CD14-positive monocyte (primary cell): ENCODE results near the gene ERMAP. TPM values are rescaled to one million over a fixed set of nuclear protein-coding genes. Genes with fewer than 3 reads are reported as not detected.
"Not testable (repeated sequence)": the region's sequence is repeated elsewhere in the genome, so short reads cannot be mapped to it uniquely, and the experiment has no call there.

ENCODE experiments used
- DNase-seq, 3 donors: peaks; one replicate each; pipeline ENCODE4 v3.0.0-alpha.2; 2011 to 2022
- H2AFZ ChIP-seq: 2 replicates; pipeline ENCODE4 v1.6.0; 2012; ENCODE audit warnings: mild to moderate bottlenecking, low read depth, low read length, inconsistent platforms; ENCODE audit not compliant: insufficient read depth, poor library complexity, severe bottlenecking
- H3K27ac ChIP-seq, 2 donors: 1 replicate in 1 of 2; 2 replicates in 1 of 2; pipeline ENCODE4 v1.5.1; 2012 to 2013; ENCODE audit warnings: low read length in 2 of 2, control low read depth in 1 of 2, inconsistent platforms in 1 of 2, low read depth in 1 of 2, mild to moderate bottlenecking in 1 of 2
- H3K27me3 ChIP-seq, 2 donors: one replicate each; pipeline versions ENCODE4 v1.6.0 to v1.6.1; 2011 to 2013; ENCODE audit warnings: low read length in 2 of 2; ENCODE audit not compliant: control insufficient read depth in 2 of 2, insufficient read depth in 2 of 2
- H3K36me3 ChIP-seq, 2 donors: replicated peaks in 1 of 2; 1 replicate in 1 of 2; 2 replicates in 1 of 2; pipeline versions ENCODE4 v1.5.1 to v1.6.1; 2012 to 2013; ENCODE audit warnings: low read length in 2 of 2, control low read depth in 1 of 2, inconsistent platforms in 1 of 2, mild to moderate bottlenecking in 1 of 2; ENCODE audit not compliant: insufficient read depth in 2 of 2, control insufficient read depth in 1 of 2
- H3K4me1 ChIP-seq, 2 donors: 1 replicate in 1 of 2; 2 replicates in 1 of 2; pipeline versions ENCODE4 v1.5.1 to v1.6.1; 2012 to 2013; ENCODE audit warnings: low read length in 2 of 2, control low read depth in 1 of 2, inconsistent platforms in 1 of 2, mild to moderate bottlenecking in 1 of 2, moderate library complexity in 1 of 2; ENCODE audit not compliant: insufficient read depth in 2 of 2, control insufficient read depth in 1 of 2
- H3K4me2 ChIP-seq: replicated peaks from 2 replicates; pipeline ENCODE3; 2012; ENCODE audit warnings: low read length, moderate library complexity, mild to moderate bottlenecking; ENCODE audit not compliant: poor library complexity, severe bottlenecking; ENCODE audit errors: extremely low read depth
- H3K4me3 ChIP-seq, 3 experiments: fragments of 200-600 bp in 1 of 3; sonication (generic) in 1 of 3; replicated peaks in 1 of 3; 1 replicate in 2 of 3; 2 replicates in 1 of 3; pipeline ENCODE4 v1.5.1; 2011 to 2013; ENCODE audit warnings: low read length in 3 of 3, mild to moderate bottlenecking in 3 of 3, control low read depth in 2 of 3, low read depth in 2 of 3, inconsistent platforms in 1 of 3, moderate library complexity in 1 of 3
- H3K79me2 ChIP-seq: 2 replicates; pipeline ENCODE4 v1.6.0; 2012; ENCODE audit warnings: mild to moderate bottlenecking, control low read depth, inconsistent platforms, low read length, moderate library complexity; ENCODE audit not compliant: insufficient read depth
- H3K9ac ChIP-seq: 2 replicates; pipeline ENCODE4 v1.6.0; 2017; ENCODE audit warnings: low read length, mild to moderate bottlenecking; ENCODE audit not compliant: insufficient read depth, poor library complexity, severe bottlenecking
- H3K9me3 ChIP-seq, 2 donors: replicated peaks in 1 of 2; 1 replicate in 1 of 2; 2 replicates in 1 of 2; pipeline versions ENCODE4 v1.5.1 to v1.6.1; 2012 to 2013; ENCODE audit warnings: low read length in 2 of 2, control low read depth in 1 of 2; ENCODE audit not compliant: control insufficient read depth in 1 of 2, insufficient read depth in 1 of 2
- H4K20me1 ChIP-seq: 2 replicates; pipeline ENCODE4 v1.6.0; 2012; ENCODE audit warnings: mild to moderate bottlenecking, low read length, control low read depth, moderate library complexity; ENCODE audit not compliant: insufficient read depth
- H3K27ac Mint-ChIP-seq, 7 donors: one replicate each; pipeline ENCODE4 v1.8.0; 2020; ENCODE audit warnings: mild to moderate bottlenecking in 7 of 7, mixed read lengths in 7 of 7, moderate library complexity in 6 of 7, inconsistent platforms in 2 of 7
- H3K27me3 Mint-ChIP-seq, 3 donors: one replicate each; pipeline ENCODE4 v1.8.0; 2021 to 2022; ENCODE audit warnings: low read depth in 3 of 3, mild to moderate bottlenecking in 3 of 3, mixed read lengths in 3 of 3, moderate library complexity in 3 of 3, inconsistent platforms in 1 of 3
- H3K36me3 Mint-ChIP-seq, 2 donors: one replicate each; pipeline ENCODE4 v1.8.0; 2020; ENCODE audit warnings: mixed read lengths in 2 of 2, inconsistent platforms in 1 of 2, mild to moderate bottlenecking in 1 of 2
- H3K4me1 Mint-ChIP-seq: one replicate; pipeline ENCODE4 v1.8.0; 2020; ENCODE audit warnings: mild to moderate bottlenecking, mixed read lengths
- H3K4me3 Mint-ChIP-seq, 2 donors: one replicate each; pipeline ENCODE4 v1.8.0; 2020; ENCODE audit warnings: mild to moderate bottlenecking in 2 of 2, mixed read lengths in 2 of 2, moderate library complexity in 1 of 2
- H3K9me3 Mint-ChIP-seq, 7 donors: one replicate each; pipeline ENCODE4 v1.8.0; 2020 to 2022; ENCODE audit warnings: mixed read lengths in 7 of 7, mild to moderate bottlenecking in 6 of 7, moderate library complexity in 6 of 7, inconsistent platforms in 2 of 7
- WGBS: methylation state at CpG from one replicate; pipeline ENCODE4 v1.1.5; 2013; ENCODE audit warnings: missing lambda C conversion rate; ENCODE audit not compliant: insufficient coverage; 5-methylcytosine and 5-hydroxymethylcytosine counted together
- intact Hi-C, 2 donors: fragments of 100-400 bp; cut with micrococcal nuclease; formaldehyde crosslinking; loops; one replicate each; pipeline versions ENCODE4 v1.15.0 to v1.15.1; 2023
- polyA plus RNA-seq, 3 donors: library from polyadenylated mRNA; depleted of rRNA in 1 of 3; unstranded in 2 of 3; stranded (reverse) in 1 of 3; fragments of 300-500 nt in 2 of 3; fragments of >200 nt in 1 of 3; fragmentation: Illumina TruSeq in 2 of 3; gene quantifications; 1 replicate in 2 of 3; 2 replicates in 1 of 3; pipeline ENCODE4 v1.2.3, GENCODE V29; 2012 to 2021
- TF ChIP-seq, protein P1 (sequence below): fragments of 200-600 bp; IDR thresholded peaks from one replicate; pipeline ENCODE4 v1.8.0; 2022; ENCODE audit warnings: antibody characterized with exemption, mild to moderate bottlenecking

The ERMAP gene
- polyA plus RNA-seq, 3 donors, result 6.0 to 22.7 (median 8.4) TPM

DNA sequence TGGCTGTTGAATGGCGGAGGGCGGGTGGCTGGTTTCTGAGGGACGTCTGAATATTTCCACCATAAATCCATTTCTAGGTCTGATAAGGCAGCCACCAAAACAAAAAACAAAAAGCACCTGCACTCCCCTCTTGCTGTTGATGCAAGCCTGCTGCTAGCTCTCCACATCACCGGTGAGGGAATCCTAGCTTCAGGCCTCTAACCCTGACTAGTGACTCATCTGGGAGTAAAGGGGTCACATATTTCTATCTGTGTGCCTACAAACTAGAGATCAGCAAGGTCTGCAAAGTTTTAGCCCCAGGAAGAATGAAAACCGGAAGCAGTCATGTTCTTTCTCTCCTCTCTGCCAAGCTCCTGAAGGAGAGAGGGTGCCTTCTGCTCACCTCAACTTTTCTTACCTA lies 10.3 kb upstream of the ERMAP start:
- Mint-ChIP-seq H3K9me3 (peaks cover 5 to 16% (median 12%) of the 10 kb centered on the region in 7 donors), H3K27me3 (peaks cover 0 to 2% (median 0%) of the 10 kb centered on the region in 3 donors), H3K27ac (no peak overlapping the region), H3K36me3 (peaks cover 38 to 47% of the 10 kb centered on the region in 2 donors), H3K4me3 (no peak overlapping the region), H3K4me1 (no peaks in the 10 kb centered on the region)
- intact Hi-C loops, result no loop called here
- Histone ChIP-seq H3K79me2 (no peaks in the 10 kb centered on the region), H3K36me3 (peaks cover 0 to 42% of the 10 kb centered on the region in 2 donors), H2AFZ (no peak overlapping the region), H3K27me3 (no peaks in the 10 kb centered on the region), H3K4me3 (no peak overlapping the region), H3K9me3 (peaks cover 0 to 11% of the 10 kb centered on the region in 2 donors), H3K27ac (no peak overlapping the region), H4K20me1 (no peaks in the 10 kb centered on the region), H3K9ac (no peak overlapping the region), H3K4me1 (no peaks in the 10 kb centered on the region), H3K4me2 (no peak overlapping the region)
- TF ChIP-seq, protein P1, sequence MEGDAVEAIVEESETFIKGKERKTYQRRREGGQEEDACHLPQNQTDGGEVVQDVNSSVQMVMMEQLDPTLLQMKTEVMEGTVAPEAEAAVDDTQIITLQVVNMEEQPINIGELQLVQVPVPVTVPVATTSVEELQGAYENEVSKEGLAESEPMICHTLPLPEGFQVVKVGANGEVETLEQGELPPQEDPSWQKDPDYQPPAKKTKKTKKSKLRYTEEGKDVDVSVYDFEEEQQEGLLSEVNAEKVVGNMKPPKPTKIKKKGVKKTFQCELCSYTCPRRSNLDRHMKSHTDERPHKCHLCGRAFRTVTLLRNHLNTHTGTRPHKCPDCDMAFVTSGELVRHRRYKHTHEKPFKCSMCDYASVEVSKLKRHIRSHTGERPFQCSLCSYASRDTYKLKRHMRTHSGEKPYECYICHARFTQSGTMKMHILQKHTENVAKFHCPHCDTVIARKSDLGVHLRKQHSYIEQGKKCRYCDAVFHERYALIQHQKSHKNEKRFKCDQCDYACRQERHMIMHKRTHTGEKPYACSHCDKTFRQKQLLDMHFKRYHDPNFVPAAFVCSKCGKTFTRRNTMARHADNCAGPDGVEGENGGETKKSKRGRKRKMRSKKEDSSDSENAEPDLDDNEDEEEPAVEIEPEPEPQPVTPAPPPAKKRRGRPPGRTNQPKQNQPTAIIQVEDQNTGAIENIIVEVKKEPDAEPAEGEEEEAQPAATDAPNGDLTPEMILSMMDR, result no peak
- no peak for DNase-seq
- 100% methylated on average over 2 of the region's 5 CpGs for WGBS

DNA sequence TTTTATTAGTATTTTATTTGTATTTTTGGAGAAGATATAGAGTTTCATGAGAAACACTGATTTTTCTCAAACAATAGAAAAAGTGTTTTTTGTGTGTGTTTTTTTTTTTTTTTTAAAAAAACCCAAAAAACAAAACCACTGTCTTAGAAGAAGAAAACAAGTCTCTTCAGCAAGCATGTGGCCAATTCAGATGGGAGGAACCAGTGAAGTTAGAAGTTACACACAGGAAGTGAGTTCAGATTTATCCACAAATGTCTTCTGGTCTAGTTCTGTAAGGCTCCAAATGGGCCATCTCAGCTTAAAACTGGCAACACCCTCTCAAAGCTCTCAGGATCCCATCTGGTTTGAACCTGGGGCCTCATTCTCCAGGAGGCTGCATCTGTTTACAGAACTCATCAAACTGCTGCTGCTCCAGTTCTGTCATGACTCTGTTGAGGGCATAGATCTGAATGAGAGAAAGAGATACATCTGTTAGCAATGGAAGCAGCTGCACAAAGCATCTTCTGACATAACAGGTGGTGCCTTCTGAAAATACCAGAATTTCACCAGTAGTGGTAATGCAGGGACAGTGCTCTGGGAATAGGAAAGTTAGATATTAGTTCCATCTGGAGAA lies 9.8 kb upstream of the ERMAP start:
- Mint-ChIP-seq H3K9me3 (peaks cover 5 to 16% (median 12%) of the 10 kb centered on the region in 7 donors), H3K4me3 (no peak overlapping the region), H3K36me3 (peaks cover 39 to 47% of the 10 kb centered on the region in 2 donors), H3K27ac (no peak overlapping the region), H3K27me3 (peaks cover 0 to 2% (median 0%) of the 10 kb centered on the region in 3 donors), H3K4me1 (no peaks in the 10 kb centered on the region)
- no peak overlapping the region for H3K4me2 ChIP-seq
- TF ChIP-seq, protein P1, result no peak
- H4K20me1 ChIP-seq, result no peaks in the 10 kb centered on the region
- H3K9me3 ChIP-seq, result peaks cover 0 to 11% of the 10 kb centered on the region in 2 donors
- no peaks in the 10 kb centered on the region for H3K79me2 ChIP-seq
- H3K27me3 ChIP-seq, result no peaks in the 10 kb centered on the region
- H3K4me1 ChIP-seq, result no peaks in the 10 kb centered on the region
- H2AFZ ChIP-seq, result no peak overlapping the region
- peaks cover 0 to 42% of the 10 kb centered on the region in 2 donors for H3K36me3 ChIP-seq
- intact Hi-C loops, result no loop called here
- no peak for DNase-seq
- no peak overlapping the region for H3K9ac ChIP-seq
- H3K27ac ChIP-seq, result no peak overlapping the region
- H3K4me3 ChIP-seq, result no peak overlapping the region

DNA sequence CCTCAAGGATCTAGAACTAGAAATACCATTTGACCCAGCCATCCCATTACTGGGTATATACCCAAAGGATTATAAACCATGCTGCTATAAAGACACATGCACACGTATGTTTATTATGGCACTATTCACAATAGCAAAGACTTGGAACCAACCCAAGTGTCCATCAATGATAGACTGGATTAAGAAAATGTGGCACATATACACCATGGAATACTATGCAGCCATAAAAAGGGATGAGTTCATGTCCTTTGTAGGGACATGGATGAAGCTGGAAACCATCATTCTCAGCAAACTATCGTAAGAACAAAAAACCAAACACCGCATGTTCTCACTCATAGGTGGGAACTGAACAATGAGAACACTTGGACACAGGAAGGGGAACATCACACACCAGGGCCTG lies 2.1 kb upstream of the ERMAP start:
- H3K9ac ChIP-seq, H3K27ac ChIP-seq, H3K4me3 ChIP-seq, H3K27ac Mint-ChIP-seq, H3K27me3 ChIP-seq, H3K4me2 ChIP-seq, H3K4me3 Mint-ChIP-seq, H2AFZ ChIP-seq, H3K9me3 ChIP-seq, DNase-seq, H3K27me3 Mint-ChIP-seq, H3K9me3 Mint-ChIP-seq: not testable (repeated sequence)
- Histone ChIP-seq H3K4me1 (peaks cover 18 to 20% of the 10 kb centered on the region in 2 donors), H3K79me2 (peaks cover 30% of the 10 kb centered on the region), H4K20me1 (peaks cover 28% of the 10 kb centered on the region), H3K36me3 (peaks cover 0 to 21% of the 10 kb centered on the region in 2 donors)
- Mint-ChIP-seq H3K4me1 (peaks cover 31% of the 10 kb centered on the region), H3K36me3 (peaks cover 27 to 34% of the 10 kb centered on the region in 2 donors)
- intact Hi-C loops, result loop anchor here (5.0 kb wide), 2 partner anchors 32 to 48 kb away; partner anchors contain the start of genes C1orf50 (in 1 of the 2), P3H1 (in 1 of the 2) and ZNF691 (in 1 of the 2)
- no CpG with 5 or more reads among the region's 3 CpGs for WGBS
